ENCODE measurements around the gene TRUB2.

DNA sequence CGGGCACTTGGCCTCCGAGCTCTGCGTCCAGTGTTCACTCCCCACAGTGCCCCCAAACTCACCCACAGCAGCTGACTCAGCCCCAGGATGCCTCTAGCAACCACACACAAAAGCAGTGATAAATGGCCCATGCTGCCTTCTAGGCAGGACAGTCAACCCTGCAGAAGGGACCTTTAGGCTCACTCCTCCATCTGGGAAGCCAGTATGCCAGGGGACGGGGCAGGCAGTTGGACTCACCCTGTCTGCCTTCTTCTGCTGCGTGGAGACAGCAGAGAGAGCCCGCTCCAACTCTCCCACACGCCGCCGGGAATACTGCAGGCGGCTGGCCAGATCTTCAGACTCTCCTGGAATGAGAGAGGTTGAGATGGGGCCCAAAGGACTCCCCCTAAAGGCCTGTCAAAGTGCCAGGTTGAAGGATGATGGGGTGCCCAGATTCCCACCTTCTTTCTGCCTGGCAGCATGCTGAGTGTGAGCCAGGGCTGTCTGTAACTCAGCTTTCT, 56.8 kb downstream of the TRUB2 start:
- TF ChIP-seq, protein P1, sequence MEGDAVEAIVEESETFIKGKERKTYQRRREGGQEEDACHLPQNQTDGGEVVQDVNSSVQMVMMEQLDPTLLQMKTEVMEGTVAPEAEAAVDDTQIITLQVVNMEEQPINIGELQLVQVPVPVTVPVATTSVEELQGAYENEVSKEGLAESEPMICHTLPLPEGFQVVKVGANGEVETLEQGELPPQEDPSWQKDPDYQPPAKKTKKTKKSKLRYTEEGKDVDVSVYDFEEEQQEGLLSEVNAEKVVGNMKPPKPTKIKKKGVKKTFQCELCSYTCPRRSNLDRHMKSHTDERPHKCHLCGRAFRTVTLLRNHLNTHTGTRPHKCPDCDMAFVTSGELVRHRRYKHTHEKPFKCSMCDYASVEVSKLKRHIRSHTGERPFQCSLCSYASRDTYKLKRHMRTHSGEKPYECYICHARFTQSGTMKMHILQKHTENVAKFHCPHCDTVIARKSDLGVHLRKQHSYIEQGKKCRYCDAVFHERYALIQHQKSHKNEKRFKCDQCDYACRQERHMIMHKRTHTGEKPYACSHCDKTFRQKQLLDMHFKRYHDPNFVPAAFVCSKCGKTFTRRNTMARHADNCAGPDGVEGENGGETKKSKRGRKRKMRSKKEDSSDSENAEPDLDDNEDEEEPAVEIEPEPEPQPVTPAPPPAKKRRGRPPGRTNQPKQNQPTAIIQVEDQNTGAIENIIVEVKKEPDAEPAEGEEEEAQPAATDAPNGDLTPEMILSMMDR (IDR thresholded peaks at IDR 0.05): no peak
- TF ChIP-seq POLR2AphosphoS5 (IDR thresholded peaks at IDR 0.05) (no peak), POLR2A (IDR thresholded peaks at IDR 0.05) (no peak)
